A549 (cell line): Measurements from ENCODE around the gene PPP1R12B. TPM values are rescaled to one million over a fixed set of nuclear protein-coding genes. Genes with fewer than 3 reads are reported as not detected.

Experiments used
- ATAC-seq, 2 experiments: fragments of 200-7000 bp in 1 of 2; fragments of >200 bp in 1 of 2; cut with Nextera tagmentation in 1 of 2; cut with Tn5 transposase in 1 of 2; 3 replicates each; pipeline versions ENCODE4 v1.8.0 to v1.9.1; 2018 to 2020; ENCODE audit warnings: mild to moderate bottlenecking in 1 of 2, moderate library complexity in 1 of 2
- CTCF ChIA-PET: fragments of 300-600 bp; sonication (Branson Sonifier 250); formaldehyde crosslinking; extraction: SDS; loops from one replicate; lab custom pipeline; 2021; ENCODE audit warnings: antibody characterized with exemption, inconsistent platforms; lab: Yijun Ruan, JAX
- POLR2A ChIA-PET: fragments of 350-600 bp; formaldehyde crosslinking; extraction: SDS; loops from one replicate; lab custom pipeline; 2021; ENCODE audit warnings: antibody characterized with exemption, inconsistent platforms; lab: Yijun Ruan, JAX
- DNase-seq, 2 experiments: peaks; one replicate each; pipeline versions ENCODE4 v3.0.0 to v3.0.0-alpha.2; 2011 to 2016; ENCODE audit warnings: low read depth in 1 of 2, low spot score in 1 of 2
- FAIRE-seq: peaks from 2 replicates; lab custom pipeline; 2011; peaks lifted over from hg19 to GRCh38; lab: Jason Lieb, UNC
- H3K27ac ChIP-seq, 2 experiments: fragments of >200 bp; sonication (Bioruptor Twin); formaldehyde crosslinking; 3 replicates each; pipeline ENCODE4 v1.5.1; 2016 to 2017
- H3K4me1 ChIP-seq: fragments of >200 bp; sonication (Bioruptor Twin); formaldehyde crosslinking; 3 replicates; pipeline ENCODE4 v1.6.1; 2016
- H3K4me2 ChIP-seq: fragments of >200 bp; sonication (Bioruptor Twin); formaldehyde crosslinking; 3 replicates; pipeline ENCODE4 v1.6.1; 2016
- H3K4me3 ChIP-seq: fragments of >200 bp; sonication (Bioruptor Twin); formaldehyde crosslinking; 3 replicates; pipeline ENCODE4 v1.5.1; 2016
- H3K9me3 ChIP-seq: fragments of >200 bp; sonication (Bioruptor Twin); formaldehyde crosslinking; 3 replicates; pipeline ENCODE4 v1.6.1; 2016
- BHLHE40 ChIP-seq: IDR thresholded peaks from 2 replicates; pipeline ENCODE4 v1.6.1; 2012; ENCODE audit warnings: low read depth, low read length, inconsistent platforms
- CEBPB ChIP-seq, 2 experiments: fragments of >200 bp in 1 of 2; sonication (Bioruptor Twin) in 1 of 2; formaldehyde crosslinking in 1 of 2; IDR thresholded peaks; 2 replicates each; pipeline ENCODE4 v1.6.1; 2012 to 2016
- FOXS1 ChIP-seq: fragments of 250-450 bp; sonication (Bioruptor Pico); IDR thresholded peaks from 2 replicates; pipeline ENCODE4 v1.5.0; 2020; ENCODE audit warnings: mild to moderate bottlenecking, moderate library complexity
- GATA3 ChIP-seq: IDR thresholded peaks from 2 replicates; pipeline ENCODE4 v1.6.1; 2012; ENCODE audit warnings: borderline replicate concordance
- HDAC2 ChIP-seq: fragments of 200-600 bp; sonication (generic); IDR thresholded peaks from 2 replicates; pipeline ENCODE4 v1.6.1; 2016
- HOXB13 ChIP-seq: fragments of 250-450 bp; sonication (Bioruptor Pico); IDR thresholded peaks from 2 replicates; pipeline ENCODE4 v1.5.0; 2020; ENCODE audit warnings: low read depth, mild to moderate bottlenecking, moderate library complexity
- KDM1A ChIP-seq: fragments of 200-600 bp; sonication (generic); IDR thresholded peaks from 2 replicates; pipeline ENCODE4 v1.6.1; 2016; ENCODE audit warnings: low read depth, mild to moderate bottlenecking
- NFE2L2 ChIP-seq: fragments of 150-350 bp; conservative IDR thresholded peaks from 2 replicates; pipeline ENCODE4 v1.6.1; 2014; ENCODE audit warnings: low read length
- NPAS2 ChIP-seq: fragments of 250-450 bp; sonication (Bioruptor Pico); IDR thresholded peaks from 2 replicates; pipeline ENCODE4 v1.8.0; 2022; ENCODE audit warnings: mild to moderate bottlenecking, moderate library complexity, borderline replicate concordance
- POLR2AphosphoS2 ChIP-seq: conservative IDR thresholded peaks from 2 replicates; pipeline ENCODE4 v1.6.1; 2012; ENCODE audit warnings: low read length, improper control_type of control experiment, inconsistent platforms
- RAD21 ChIP-seq, 2 experiments: fragments of >200 bp in 1 of 2; sonication (Bioruptor Twin) in 1 of 2; formaldehyde crosslinking in 1 of 2; IDR thresholded peaks in 1 of 2; conservative IDR thresholded peaks in 1 of 2; 2 replicates in 1 of 2; 3 replicates in 1 of 2; pipeline ENCODE4 v1.6.1; 2012 to 2018; ENCODE audit warnings: inconsistent platforms in 1 of 2
- RARB ChIP-seq: fragments of 250-450 bp; sonication (Bioruptor Pico); IDR thresholded peaks from 2 replicates; pipeline ENCODE4 v1.8.0; 2021; ENCODE audit warnings: mild to moderate bottlenecking, moderate library complexity
- RCOR1 ChIP-seq: fragments of 150-350 bp; IDR thresholded peaks from 2 replicates; pipeline ENCODE4 v1.6.1; 2014; ENCODE audit warnings: antibody characterized with exemption, low read length, low read depth
- SMC3 ChIP-seq: fragments of >200 bp; sonication (Bioruptor Twin); formaldehyde crosslinking; IDR thresholded peaks from 3 replicates; pipeline ENCODE4 v1.6.1; 2018; ENCODE audit warnings: inconsistent platforms
- SREBF2 ChIP-seq: fragments of 450-650 bp; IDR thresholded peaks from 2 replicates; pipeline ENCODE4 v1.6.1; 2014; ENCODE audit warnings: mild to moderate bottlenecking, moderate library complexity
- ZNF302 ChIP-seq: fragments of 250-450 bp; sonication (Bioruptor Pico); IDR thresholded peaks from 2 replicates; pipeline ENCODE4 v1.9.0; 2021; ENCODE audit warnings: inconsistent platforms, mild to moderate bottlenecking, moderate library complexity
- ZSCAN20 ChIP-seq: fragments of 250-450 bp; sonication (Bioruptor Pico); IDR thresholded peaks from 2 replicates; pipeline ENCODE4 v1.8.0; 2022; ENCODE audit warnings: mild to moderate bottlenecking, moderate library complexity
- polyA plus RNA-seq, 4 experiments: library from polyadenylated mRNA; depleted of rRNA in 3 of 4; stranded (reverse); fragments of >200 nt; fragmentation: RNase III in 1 of 4; extraction: RNeasy Plus Mini Kit Qiagen cat#74134 plus additional on column Dnase treatment in 1 of 4; gene quantifications; 2 replicates in 3 of 4; 3 replicates in 1 of 4; pipeline ENCODE4 v1.2.3, GENCODE V29; 2011 to 2017
- TF ChIP-seq, protein P1 (sequence below): fragments of >200 bp; sonication (Bioruptor Twin); formaldehyde crosslinking; IDR thresholded peaks from 3 replicates; pipeline ENCODE4 v1.6.1; 2016
- TF ChIP-seq, protein P2 (sequence below): fragments of 250-450 bp; sonication (Bioruptor Pico); IDR thresholded peaks from 2 replicates; pipeline ENCODE4 v1.5.0; 2020; ENCODE audit warnings: low read depth, mild to moderate bottlenecking, moderate library complexity
- TF ChIP-seq, protein P3 (sequence below): fragments of >200 bp; sonication (Bioruptor Twin); formaldehyde crosslinking; IDR thresholded peaks from 3 replicates; pipeline ENCODE4 v1.5.1; 2016
- TF ChIP-seq, protein P4 (sequence below): fragments of >200 bp; sonication (Bioruptor Twin); formaldehyde crosslinking; IDR thresholded peaks from 2 replicates; pipeline ENCODE4 v1.6.1; 2016
- TF ChIP-seq, protein P5 (sequence below): fragments of 150-350 bp; IDR thresholded peaks from 2 replicates; pipeline ENCODE4 v1.6.1; 2014; ENCODE audit warnings: low read depth, mild to moderate bottlenecking, low read length

Gene PPP1R12B
- polyA plus RNA-seq, 2 of the 4 experiments (the other 2 are of a cell fraction) = 3.3 to 12.1 TPM

DNA sequence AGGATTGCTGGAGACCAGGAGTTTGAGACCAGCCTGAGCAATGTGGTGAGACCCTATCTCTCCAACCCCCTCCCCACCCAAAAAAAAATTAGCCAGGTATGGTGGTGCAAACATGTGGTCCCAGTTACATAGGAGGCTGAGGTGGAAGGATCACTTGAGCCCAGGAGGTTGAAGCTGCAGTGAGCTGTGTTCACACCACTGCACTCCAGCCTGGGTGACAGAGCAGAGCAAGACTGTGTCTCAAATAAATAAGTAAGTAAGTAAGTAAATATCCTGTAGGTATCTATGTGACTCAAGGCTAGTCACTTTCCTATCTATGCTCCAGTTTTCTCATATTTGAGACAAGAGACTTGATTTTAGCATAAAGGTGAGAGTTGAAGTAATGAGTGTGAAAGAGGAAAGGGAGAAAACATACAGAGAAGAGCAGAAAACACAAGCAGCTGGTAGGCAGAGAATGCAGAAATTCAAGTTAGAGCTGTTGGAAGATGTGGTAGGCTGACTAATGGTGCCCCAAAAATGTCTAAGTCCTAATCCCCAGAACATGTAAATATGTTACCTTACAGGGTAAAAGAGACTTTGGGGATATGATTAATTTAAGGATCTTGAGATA lies 7.5 kb downstream of the PPP1R12B start:
- CTCF ChIA-PET = interaction anchor here (0.6 to 3.8 kb wide), 2 partner anchors 12 to 92 kb away, joined by 3 to 20 read pairs; no protein-coding TSS in a partner anchor
- Histone ChIP-seq H3K4me3 (no peak overlapping the region), H3K4me2 (no peak overlapping the region), H3K4me1 (peaks cover 33% of the 10 kb centered on the region), H3K9me3 (no peaks in the 10 kb centered on the region), H3K27ac (no peak overlapping the region)
- POLR2A ChIA-PET = no interaction called here
- DNase-seq (no peak), FAIRE-seq (no peak), ATAC-seq (no peak; a peak in 3 of 6 replicates)
- TF ChIP-seq NFE2L2 (no peak), SREBF2 (no peak), HDAC2 (no peak), SMC3 (no peak), NPAS2 (no peak), HOXB13 (CRISPR knock-in tag) (no peak)
- TF ChIP-seq, protein P1, sequence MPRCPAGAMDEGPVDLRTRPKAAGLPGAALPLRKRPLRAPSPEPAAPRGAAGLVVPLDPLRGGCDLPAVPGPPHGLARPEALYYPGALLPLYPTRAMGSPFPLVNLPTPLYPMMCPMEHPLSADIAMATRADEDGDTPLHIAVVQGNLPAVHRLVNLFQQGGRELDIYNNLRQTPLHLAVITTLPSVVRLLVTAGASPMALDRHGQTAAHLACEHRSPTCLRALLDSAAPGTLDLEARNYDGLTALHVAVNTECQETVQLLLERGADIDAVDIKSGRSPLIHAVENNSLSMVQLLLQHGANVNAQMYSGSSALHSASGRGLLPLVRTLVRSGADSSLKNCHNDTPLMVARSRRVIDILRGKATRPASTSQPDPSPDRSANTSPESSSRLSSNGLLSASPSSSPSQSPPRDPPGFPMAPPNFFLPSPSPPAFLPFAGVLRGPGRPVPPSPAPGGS = no peak

DNA sequence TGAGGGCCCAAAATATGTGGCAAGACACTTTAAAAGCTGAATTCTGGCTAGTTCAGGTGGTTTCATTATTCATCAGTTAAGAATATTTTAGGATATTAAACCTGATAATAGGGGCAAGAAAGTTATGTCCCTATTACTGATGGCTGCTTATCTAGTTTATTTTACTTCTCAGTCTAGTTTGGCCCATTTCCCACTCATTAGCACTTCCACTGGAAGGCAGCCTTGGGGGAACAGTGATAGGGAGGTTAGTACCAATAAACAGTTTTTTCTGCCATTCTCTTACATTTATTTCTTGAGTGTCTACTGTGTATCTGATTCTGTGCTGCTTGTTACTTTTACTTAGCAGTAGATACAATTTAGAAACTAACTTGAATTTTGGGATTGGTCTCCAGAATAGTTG lies 9.0 kb downstream of the PPP1R12B start:
- POLR2A ChIA-PET = no interaction called here

More for the DNA sequence above, 9.0 kb downstream of the PPP1R12B start:
- CTCF ChIA-PET = no interaction called here
- FAIRE-seq = no peak
- Histone ChIP-seq H3K4me1 (peaks cover 21% of the 10 kb centered on the region; the same call in 2 of the 3 replicates), H3K9me3 (no peaks in the 10 kb centered on the region), H3K4me3 (no peak overlapping the region), H3K27ac (no peak overlapping the region), H3K4me2 (no peak overlapping the region)
- TF ChIP-seq, protein P2, sequence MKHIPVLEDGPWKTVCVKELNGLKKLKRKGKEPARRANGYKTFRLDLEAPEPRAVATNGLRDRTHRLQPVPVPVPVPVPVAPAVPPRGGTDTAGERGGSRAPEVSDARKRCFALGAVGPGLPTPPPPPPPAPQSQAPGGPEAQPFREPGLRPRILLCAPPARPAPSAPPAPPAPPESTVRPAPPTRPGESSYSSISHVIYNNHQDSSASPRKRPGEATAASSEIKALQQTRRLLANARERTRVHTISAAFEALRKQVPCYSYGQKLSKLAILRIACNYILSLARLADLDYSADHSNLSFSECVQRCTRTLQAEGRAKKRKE (CRISPR knock-in tag) = no peak
- TF ChIP-seq FOXS1 (no peak), ZNF302 (CRISPR knock-in tag) (no peak), RAD21 (conservative IDR thresholded peaks at IDR 0.05 in 1 of 2, IDR thresholded peaks at IDR 0.05 in 1 of 2) (no peak), GATA3 (no peak), NPAS2 (no peak), KDM1A (no peak), CEBPB (IDR thresholded peaks at IDR 0.05) (no peak), RARB (no peak), HDAC2 (no peak), BHLHE40 (no peak), RCOR1 (no peak), SREBF2 (no peak), ZSCAN20 (no peak), POLR2AphosphoS2 (no peak)
- TF ChIP-seq, protein P3, sequence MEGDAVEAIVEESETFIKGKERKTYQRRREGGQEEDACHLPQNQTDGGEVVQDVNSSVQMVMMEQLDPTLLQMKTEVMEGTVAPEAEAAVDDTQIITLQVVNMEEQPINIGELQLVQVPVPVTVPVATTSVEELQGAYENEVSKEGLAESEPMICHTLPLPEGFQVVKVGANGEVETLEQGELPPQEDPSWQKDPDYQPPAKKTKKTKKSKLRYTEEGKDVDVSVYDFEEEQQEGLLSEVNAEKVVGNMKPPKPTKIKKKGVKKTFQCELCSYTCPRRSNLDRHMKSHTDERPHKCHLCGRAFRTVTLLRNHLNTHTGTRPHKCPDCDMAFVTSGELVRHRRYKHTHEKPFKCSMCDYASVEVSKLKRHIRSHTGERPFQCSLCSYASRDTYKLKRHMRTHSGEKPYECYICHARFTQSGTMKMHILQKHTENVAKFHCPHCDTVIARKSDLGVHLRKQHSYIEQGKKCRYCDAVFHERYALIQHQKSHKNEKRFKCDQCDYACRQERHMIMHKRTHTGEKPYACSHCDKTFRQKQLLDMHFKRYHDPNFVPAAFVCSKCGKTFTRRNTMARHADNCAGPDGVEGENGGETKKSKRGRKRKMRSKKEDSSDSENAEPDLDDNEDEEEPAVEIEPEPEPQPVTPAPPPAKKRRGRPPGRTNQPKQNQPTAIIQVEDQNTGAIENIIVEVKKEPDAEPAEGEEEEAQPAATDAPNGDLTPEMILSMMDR = no peak
- TF ChIP-seq, protein P4, sequence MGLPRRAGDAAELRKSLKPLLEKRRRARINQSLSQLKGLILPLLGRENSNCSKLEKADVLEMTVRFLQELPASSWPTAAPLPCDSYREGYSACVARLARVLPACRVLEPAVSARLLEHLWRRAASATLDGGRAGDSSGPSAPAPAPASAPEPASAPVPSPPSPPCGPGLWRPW = no peak
- TF ChIP-seq, protein P5, sequence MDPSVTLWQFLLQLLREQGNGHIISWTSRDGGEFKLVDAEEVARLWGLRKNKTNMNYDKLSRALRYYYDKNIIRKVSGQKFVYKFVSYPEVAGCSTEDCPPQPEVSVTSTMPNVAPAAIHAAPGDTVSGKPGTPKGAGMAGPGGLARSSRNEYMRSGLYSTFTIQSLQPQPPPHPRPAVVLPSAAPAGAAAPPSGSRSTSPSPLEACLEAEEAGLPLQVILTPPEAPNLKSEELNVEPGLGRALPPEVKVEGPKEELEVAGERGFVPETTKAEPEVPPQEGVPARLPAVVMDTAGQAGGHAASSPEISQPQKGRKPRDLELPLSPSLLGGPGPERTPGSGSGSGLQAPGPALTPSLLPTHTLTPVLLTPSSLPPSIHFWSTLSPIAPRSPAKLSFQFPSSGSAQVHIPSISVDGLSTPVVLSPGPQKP = no peak
- no peak for ATAC-seq
- DNase-seq = no peak
